T-cell (primary cell): ENCODE measurements around the gene GPATCH1. TPM values are rescaled to one million over a fixed set of nuclear protein-coding genes. Genes with fewer than 3 reads are reported as not detected.

Experiments
- ATAC-seq, 4 experiments: fragments of 200-7000 bp in 3 of 4; fragments of 150-1000 bp in 1 of 4; cut with Tn5 transposase; replicated peaks in 1 of 4; 1 replicate in 3 of 4; 2 replicates in 1 of 4; pipeline ENCODE4 v1.10.0; 2021; ENCODE audit warnings: moderate library complexity in 3 of 4, mild to moderate bottlenecking in 2 of 4, moderate number of reproducible peaks in 1 of 4
- CTCF ChIA-PET, 2 donors: fragments of 300-600 bp; sonication (Branson Sonifier 250); formaldehyde crosslinking; loops; one replicate each; lab custom pipeline; 2022; ENCODE audit warnings: antibody characterized with exemption in 2 of 2; lab: Charles Lee
- POLR2A ChIA-PET, 2 donors: fragments of 300-600 bp; sonication (Branson Sonifier 250); formaldehyde crosslinking; loops; one replicate each; lab custom pipeline; 2022; ENCODE audit warnings: antibody characterized with exemption in 2 of 2; lab: Charles Lee
- DNase-seq, 35 experiments: peaks; one replicate each; pipeline versions ENCODE4 v3.0.0 to v3.0.0-alpha.2; 2013 to 2023
- H3K27ac ChIP-seq: one replicate; pipeline ENCODE4 v1.5.1; 2013; ENCODE audit warnings: low read length
- H3K27me3 ChIP-seq, 2 experiments: replicated peaks in 1 of 2; 1 replicate in 1 of 2; 2 replicates in 1 of 2; pipeline versions ENCODE4 v1.6.1 to v1.7.0; 2013; ENCODE audit warnings: low read length in 1 of 2, mixed read lengths in 1 of 2; ENCODE audit not compliant: control insufficient read depth in 2 of 2, insufficient read depth in 2 of 2; ENCODE audit errors: extremely low read depth in 1 of 2
- H3K36me3 ChIP-seq, 2 donors: 1 replicate in 1 of 2; 2 replicates in 1 of 2; pipeline versions ENCODE4 v1.6.1 to v1.7.0; 2013; ENCODE audit warnings: low read length in 1 of 2; ENCODE audit not compliant: control insufficient read depth in 2 of 2, insufficient read depth in 1 of 2; ENCODE audit errors: extremely low read depth in 1 of 2
- H3K4me1 ChIP-seq, 2 experiments: 1 replicate in 1 of 2; 2 replicates in 1 of 2; pipeline versions ENCODE4 v1.6.1 to v1.7.0; 2013; ENCODE audit warnings: low read length in 2 of 2, mixed read lengths in 1 of 2; ENCODE audit not compliant: insufficient read depth in 2 of 2, control insufficient read depth in 1 of 2; ENCODE audit errors: extremely low read depth in 1 of 2
- H3K4me3 ChIP-seq, 2 donors: 1 replicate in 1 of 2; 2 replicates in 1 of 2; pipeline versions ENCODE4 v1.5.1 to v1.7.0; 2013; ENCODE audit warnings: mild to moderate bottlenecking in 2 of 2, low read length in 1 of 2, moderate library complexity in 1 of 2; ENCODE audit not compliant: control insufficient read depth in 1 of 2; ENCODE audit errors: extremely low read depth in 1 of 2
- H3K9me3 ChIP-seq: 2 replicates; pipeline ENCODE4 v1.7.0; 2013
- H3K27ac Mint-ChIP-seq, 2 donors: one replicate each; pipeline ENCODE4 v1.8.0; 2020 to 2021; ENCODE audit warnings: mild to moderate bottlenecking in 2 of 2, mixed read lengths in 2 of 2
- H3K27me3 Mint-ChIP-seq, 2 donors: one replicate each; pipeline ENCODE4 v1.8.0; 2021 to 2022; ENCODE audit warnings: mixed read lengths in 2 of 2
- H3K36me3 Mint-ChIP-seq: one replicate; pipeline ENCODE4 v1.8.0; 2021; ENCODE audit warnings: mixed read lengths
- H3K4me1 Mint-ChIP-seq, 3 donors: one replicate each; pipeline ENCODE4 v1.8.0; 2020 to 2022; ENCODE audit warnings: mixed read lengths in 3 of 3, mild to moderate bottlenecking in 1 of 3
- H3K4me3 Mint-ChIP-seq, 3 donors: one replicate each; pipeline ENCODE4 v1.8.0; 2020 to 2022; ENCODE audit warnings: mild to moderate bottlenecking in 3 of 3, mixed read lengths in 3 of 3, moderate library complexity in 3 of 3
- H3K9me3 Mint-ChIP-seq, 3 donors: one replicate each; pipeline ENCODE4 v1.8.0; 2020 to 2022; ENCODE audit warnings: mixed read lengths in 3 of 3
- WGBS: methylation state at CpG from one replicate; pipeline ENCODE4 v1.1.5; 2013; ENCODE audit warnings: missing lambda C conversion rate; ENCODE audit not compliant: insufficient coverage; 5-methylcytosine and 5-hydroxymethylcytosine counted together
- total RNA-seq, 35 experiments: library from RNA in 6 of 35; stranded (reverse) in 6 of 35; fragments of 120-200 nt in 1 of 35; gene quantifications; one replicate each; pipeline versions ENCODE4 v1.2.1 to v1.2.4 and lab custom pipeline; 2013 to 2026

GPATCH1 gene
- total RNA-seq, 5 donors from 2014 or later (not counting 1 experiment from before 2014, with no cell fraction given) = 11.8 to 17.6 (median 14.3) TPM

- ATAC-seq = no peak
- Mint-ChIP-seq H3K27me3 (no peaks in the 10 kb centered on the region), H3K36me3 (no peaks in the 10 kb centered on the region), H3K4me3 (no peak overlapping the region), H3K27ac (no peak overlapping the region), H3K9me3 (no peaks in the 10 kb centered on the region), H3K4me1 (no peaks in the 10 kb centered on the region)
- Histone ChIP-seq H3K4me1 (no peaks in the 10 kb centered on the region), H3K27me3 (peaks cover 0 to 9% of the 10 kb centered on the region in 2 experiments), H3K36me3 (no peaks in the 10 kb centered on the region), H3K27ac (no peak overlapping the region), H3K4me3 (no peak overlapping the region), H3K9me3 (no peaks in the 10 kb centered on the region)
- no peak for DNase-seq
- 90% methylated on average over 2 of the region's 7 CpGs for WGBS
- ChIA-PET POLR2A (no interaction called here), CTCF (no interaction called here)
These were observed 9.1 kb upstream of the GPATCH1 start for GRCh38 chr19:33071887-33072286.

- Mint-ChIP-seq H3K27me3 (no peaks in the 10 kb centered on the region), H3K9me3 (no peaks in the 10 kb centered on the region), H3K27ac (no peak overlapping the region), H3K4me3 (no peak overlapping the region), H3K4me1 (peaks cover 0 to 3% (median 0%) of the 10 kb centered on the region in 3 donors), H3K36me3 (no peaks in the 10 kb centered on the region)
- Histone ChIP-seq H3K27ac (no peak overlapping the region), H3K4me3 (no peak overlapping the region), H3K4me1 (peaks cover 0 to 3% of the 10 kb centered on the region in 2 experiments), H3K36me3 (no peaks in the 10 kb centered on the region), H3K27me3 (peaks cover 0 to 10% of the 10 kb centered on the region in 2 experiments), H3K9me3 (no peaks in the 10 kb centered on the region)
- POLR2A ChIA-PET = no interaction called here
- WGBS = 88% methylated on average over 1 of the region's 2 CpGs
- CTCF ChIA-PET = no interaction called here
- DNase-seq = no peak
- ATAC-seq = no peak
These were observed 5.5 kb upstream of the GPATCH1 start for GRCh38 chr19:33075519-33075918.

GRCh38 chr19:33085570-33086128, 4.7 kb downstream of the GPATCH1 start:
- ATAC-seq = no peak
- Histone ChIP-seq H3K9me3 (no peaks in the 10 kb centered on the region), H3K4me3 (no peak overlapping the region), H3K27ac (no peak overlapping the region), H3K27me3 (no peaks in the 10 kb centered on the region), H3K36me3 (peaks cover 6 to 18% of the 10 kb centered on the region in 2 donors), H3K4me1 (peaks cover 5 to 19% of the 10 kb centered on the region in 2 experiments)
- Mint-ChIP-seq H3K36me3 (peaks cover 15% of the 10 kb centered on the region), H3K27me3 (no peaks in the 10 kb centered on the region), H3K4me1 (peaks cover 16 to 36% (median 32%) of the 10 kb centered on the region in 3 donors), H3K27ac (no peak overlapping the region), H3K4me3 (no peak overlapping the region), H3K9me3 (no peaks in the 10 kb centered on the region)
- CTCF ChIA-PET = interaction anchor here in 1 of 2 donors (0.6 kb wide), 1 partner anchor 482 kb away, joined by 3 read pairs; no protein-coding TSS in a partner anchor
- POLR2A ChIA-PET = no interaction called here
- 92% methylated on average over 2 of the region's 3 CpGs for WGBS
- DNase-seq = no peak

- Histone ChIP-seq H3K4me1 (peaks cover 3 to 10% of the 10 kb centered on the region in 2 experiments), H3K9me3 (no peaks in the 10 kb centered on the region), H3K36me3 (peaks cover 6 to 28% of the 10 kb centered on the region in 2 donors), H3K4me3 (no peak overlapping the region), H3K27me3 (no peaks in the 10 kb centered on the region), H3K27ac (no peak overlapping the region)
- Mint-ChIP-seq H3K9me3 (no peaks in the 10 kb centered on the region), H3K4me1 (peaks cover 3 to 23% (median 19%) of the 10 kb centered on the region in 3 donors), H3K27me3 (no peaks in the 10 kb centered on the region), H3K36me3 (peaks cover 25% of the 10 kb centered on the region), H3K4me3 (no peak overlapping the region), H3K27ac (no peak overlapping the region)
- ChIA-PET POLR2A (interaction anchor here in 1 of 2 donors (0.7 kb wide), 1 partner anchor 1516 kb away, joined by 5 read pairs; no protein-coding TSS in a partner anchor), CTCF (no interaction called here)
- no peak for ATAC-seq
- no CpG with 5 or more reads among the region's 1 CpG for WGBS
- no peak for DNase-seq
These were observed 6.0 kb downstream of the GPATCH1 start for GRCh38 chr19:33086955-33087354.

GRCh38 chr19:33089010-33089409, 8.0 kb downstream of the GPATCH1 start:
- Histone ChIP-seq H3K4me3 (no peak overlapping the region), H3K9me3 (no peaks in the 10 kb centered on the region), H3K36me3 (peaks cover 6 to 43% of the 10 kb centered on the region in 2 donors), H3K27ac (no peak overlapping the region), H3K4me1 (no peaks in the 10 kb centered on the region), H3K27me3 (no peaks in the 10 kb centered on the region)
- no peak overlapping the region for H3K27ac Mint-ChIP-seq
- peaks cover 35% of the 10 kb centered on the region for H3K36me3 Mint-ChIP-seq
- H3K27me3 Mint-ChIP-seq = no peaks in the 10 kb centered on the region
- H3K4me3 Mint-ChIP-seq = no peak overlapping the region
- CTCF ChIA-PET = no interaction called here
- DNase-seq = no peak
- 96% methylated on average over 3 of the region's 3 CpGs for WGBS
- POLR2A ChIA-PET = no interaction called here
- ATAC-seq = no peak
- no peaks in the 10 kb centered on the region for H3K9me3 Mint-ChIP-seq
- peaks cover 0 to 13% (median 12%) of the 10 kb centered on the region in 3 donors for H3K4me1 Mint-ChIP-seq

GRCh38 chr19:33090179-33090578, 9.2 kb downstream of the GPATCH1 start:
- Mint-ChIP-seq H3K27ac (no peak overlapping the region), H3K27me3 (no peaks in the 10 kb centered on the region), H3K4me1 (peaks cover 0 to 7% (median 6%) of the 10 kb centered on the region in 3 donors), H3K36me3 (peaks cover 43% of the 10 kb centered on the region), H3K9me3 (no peaks in the 10 kb centered on the region), H3K4me3 (no peak overlapping the region)
- Histone ChIP-seq H3K27me3 (no peaks in the 10 kb centered on the region), H3K4me3 (no peak overlapping the region), H3K27ac (no peak overlapping the region), H3K9me3 (no peaks in the 10 kb centered on the region), H3K36me3 (peaks cover 6 to 53% of the 10 kb centered on the region in 2 donors), H3K4me1 (no peaks in the 10 kb centered on the region)
- CTCF ChIA-PET = no interaction called here
- DNase-seq = no peak
- WGBS = 100% methylated on average over 1 of the region's 3 CpGs
- ATAC-seq = no peak
- POLR2A ChIA-PET = no interaction called here
